Esophagus mucosa (tissue), 1 donor: ENCODE data around the gene ARMC8. TPM values are rescaled to one million over a fixed set of nuclear protein-coding genes. Genes with fewer than 3 reads are reported as not detected.
A peak's percentile ranks its signal among the peaks of the same experiment; 100 is the strongest.
"Not testable (repeated sequence)": the region's sequence is repeated elsewhere in the genome, so short reads cannot be mapped to it uniquely, and the experiment has no call there.

Source experiments
- ATAC-seq: fragments of 200-7000 bp; cut with Tn5 transposase; one replicate; pipeline ENCODE4 v1.9.1; 2020
- total RNA-seq: library from RNA; stranded (reverse); gene quantifications from one replicate; pipeline ENCODE4 v1.2.4, GENCODE V29; 2023
- donor health status: DM: yes; HTN: yes; CAD: no.

Gene ARMC8
- total RNA-seq = 23.1 TPM

GRCh38 chr3:138187296-138188012 lies at the start of gene ARMC8:
TSS of gene ARMC8 (plus strand) at chr3:138187301. CDS start at chr3:138187555, 254 bp downstream.
- peak; percentile 53 for ATAC-seq

- ATAC-seq = no peak
Measured at GRCh38 chr3:138137861-138138260, 49.2 kb upstream of the ARMC8 start.

- no peak for ATAC-seq
Measured at GRCh38 chr3:138139691-138140090, 47.4 kb upstream of the ARMC8 start.

- ATAC-seq = no peak
Measured at GRCh38 chr3:138140940-138141339, 46.2 kb upstream of the ARMC8 start.

GRCh38 chr3:138142181-138142580 lies 44.9 kb upstream of the ARMC8 start:
- ATAC-seq = not testable (repeated sequence)

GRCh38 chr3:138148503-138148902 lies 38.6 kb upstream of the ARMC8 start:
- ATAC-seq = no peak

GRCh38 chr3:138154534-138154933 lies 32.6 kb upstream of the ARMC8 start:
- no peak for ATAC-seq

- ATAC-seq = no peak
Measured at GRCh38 chr3:138157743-138158142, 29.4 kb upstream of the ARMC8 start.

GRCh38 chr3:138165061-138165460 lies 22.0 kb upstream of the ARMC8 start:
- no peak for ATAC-seq

- ATAC-seq = no peak
Measured at GRCh38 chr3:138172625-138173024, 14.5 kb upstream of the ARMC8 start.

- no peak for ATAC-seq
Measured at GRCh38 chr3:138173769-138174420, 13.2 kb upstream of the ARMC8 start.

GRCh38 chr3:138174421-138175131 lies 12.5 kb upstream of the ARMC8 start, which contains the start of gene DBR1:
TSS of gene DBR1 (minus strand) at chr3:138174921. CDS start at chr3:138174795, 126 bp downstream.
- peak; percentile 94 for ATAC-seq

GRCh38 chr3:138180375-138181029 lies 6.6 kb upstream of the ARMC8 start:
- peak; percentile 61 for ATAC-seq

GRCh38 chr3:138184994-138185393 lies 2.1 kb upstream of the ARMC8 start:
- no peak for ATAC-seq

- no peak for ATAC-seq
Measured at GRCh38 chr3:138186221-138186620, 880 bp upstream of the ARMC8 start.

- peak; percentile 97 for ATAC-seq
Measured at GRCh38 chr3:138186803-138187295, 252 bp upstream of the ARMC8 start.

GRCh38 chr3:138188013-138188730 lies 1.1 kb downstream of the ARMC8 start:
- peak; percentile 33 for ATAC-seq

- no peak for ATAC-seq
Measured at GRCh38 chr3:138195481-138195880, 8.4 kb downstream of the ARMC8 start.

GRCh38 chr3:138196023-138196422 lies 8.9 kb downstream of the ARMC8 start:
- ATAC-seq = no peak

- ATAC-seq = no peak
Measured at GRCh38 chr3:138197058-138197457, 10.0 kb downstream of the ARMC8 start.

- no peak for ATAC-seq
Measured at GRCh38 chr3:138197524-138197923, 10.4 kb downstream of the ARMC8 start.

GRCh38 chr3:138199851-138200250 lies 12.8 kb downstream of the ARMC8 start:
- ATAC-seq = no peak
